GM18519 (cell line): ENCODE measurements around the gene UCP3.
"Not testable (repeated sequence)": the region's sequence is repeated elsewhere in the genome, so short reads cannot be mapped to it uniquely, and the experiment has no call there.

Experiments used
- ATAC-seq: cut with Tn5 transposase; IDR thresholded peaks from one replicate; pipeline ENCODE4 v1.9.1; 2021; ENCODE audit warnings: mild to moderate bottlenecking, moderate library complexity; ENCODE audit not compliant: unreplicated experiment, low FRiP score

UCP3 gene

DNA sequence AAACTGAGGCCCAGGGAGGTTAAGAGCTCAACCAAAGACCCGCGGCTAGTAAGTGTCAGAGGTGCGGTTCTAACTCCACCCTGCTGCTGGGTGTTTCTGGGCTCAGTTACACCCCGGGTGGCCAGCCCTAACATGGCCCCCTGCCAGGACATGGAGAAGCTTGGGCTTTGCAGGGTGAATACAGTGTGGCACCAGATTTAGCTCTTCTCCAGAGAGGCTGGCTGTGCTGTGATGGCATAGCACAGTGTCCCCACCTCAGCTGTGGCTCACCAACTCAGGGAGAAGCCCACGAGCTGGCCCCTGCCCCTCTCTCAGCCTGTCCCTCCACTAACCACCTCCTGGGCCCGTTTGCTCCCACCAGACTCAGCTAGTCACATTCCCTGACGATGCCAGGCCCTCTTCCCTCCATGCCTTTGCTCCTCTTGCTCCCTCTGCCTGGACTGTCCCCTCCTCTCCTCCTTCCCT lies 7.0 kb downstream of the UCP3 start:
- no peak for ATAC-seq

DNA sequence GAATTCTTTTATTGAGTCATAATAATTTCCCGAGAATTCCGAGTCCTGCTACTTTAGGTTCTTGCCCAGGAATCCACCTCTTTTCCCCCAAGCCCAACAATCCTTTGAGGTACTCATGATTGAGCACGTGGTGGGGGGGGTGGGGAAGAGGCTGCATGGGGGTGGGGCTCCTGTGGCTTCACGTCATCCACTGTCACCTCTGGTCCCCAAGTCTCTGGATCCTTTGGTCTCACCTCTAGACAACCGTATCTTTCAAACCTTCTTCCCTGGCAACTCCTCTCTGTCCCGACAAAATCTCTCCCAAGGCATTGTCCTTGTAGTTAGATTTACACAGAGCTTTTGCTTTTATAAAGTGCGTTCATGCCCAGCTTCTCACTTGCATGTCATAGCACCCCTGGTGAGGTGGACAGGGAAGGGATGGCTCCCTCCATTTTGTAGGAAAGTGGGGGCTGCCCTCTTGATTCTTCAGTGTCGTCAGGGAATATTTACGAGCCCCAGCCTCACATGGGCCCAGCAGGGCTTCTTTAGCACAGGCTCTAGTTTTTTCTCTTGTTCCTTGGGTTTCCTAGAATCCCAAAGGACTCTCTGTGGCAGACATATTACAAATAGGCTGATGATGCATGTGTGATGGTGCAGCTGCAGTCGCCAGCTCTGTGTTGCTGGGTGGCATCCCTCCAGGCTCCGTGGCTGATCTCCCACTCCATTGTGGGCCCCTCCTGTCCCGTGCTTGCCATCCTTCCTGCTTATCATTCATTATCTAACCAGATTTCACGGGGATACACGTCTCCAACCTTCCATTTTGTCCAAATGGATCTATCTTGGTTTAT lies 8.4 kb downstream of the UCP3 start:
- no peak for ATAC-seq

DNA sequence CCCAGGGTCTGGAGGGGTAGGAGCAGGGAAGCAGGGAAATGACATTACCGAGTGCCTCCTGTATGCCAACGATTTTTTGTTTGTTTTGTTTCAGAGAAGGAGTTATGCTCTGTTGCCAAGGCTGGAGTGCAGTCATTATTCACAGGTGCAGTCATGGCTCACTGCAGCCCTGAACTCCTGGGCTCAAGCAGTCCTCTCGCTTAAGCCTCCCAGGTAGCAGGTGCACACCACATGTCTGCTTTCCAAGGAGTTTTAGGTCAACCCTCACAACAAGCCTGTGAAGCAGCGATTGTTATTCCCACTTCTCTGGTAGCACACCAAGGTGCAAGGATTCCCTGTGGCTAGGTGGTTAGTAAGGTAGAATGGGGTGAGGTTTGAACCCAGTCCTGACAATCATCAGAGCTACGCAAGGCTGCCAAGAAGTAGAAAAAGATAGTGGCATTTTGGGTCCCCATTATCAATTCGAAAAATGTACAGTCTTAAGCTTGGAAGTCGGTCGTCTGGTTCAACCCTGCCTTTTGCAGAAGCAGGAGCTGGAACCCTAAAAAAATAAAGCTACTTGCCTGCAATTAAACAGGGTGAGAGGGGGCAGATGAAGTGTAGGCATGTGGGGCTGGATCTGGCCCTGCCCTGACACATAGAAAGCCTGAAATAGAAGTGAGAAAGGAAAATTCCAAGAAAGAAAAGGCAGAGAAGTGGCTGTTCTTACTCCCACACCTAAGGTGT lies 9.1 kb downstream of the UCP3 start:
- ATAC-seq: no peak

DNA sequence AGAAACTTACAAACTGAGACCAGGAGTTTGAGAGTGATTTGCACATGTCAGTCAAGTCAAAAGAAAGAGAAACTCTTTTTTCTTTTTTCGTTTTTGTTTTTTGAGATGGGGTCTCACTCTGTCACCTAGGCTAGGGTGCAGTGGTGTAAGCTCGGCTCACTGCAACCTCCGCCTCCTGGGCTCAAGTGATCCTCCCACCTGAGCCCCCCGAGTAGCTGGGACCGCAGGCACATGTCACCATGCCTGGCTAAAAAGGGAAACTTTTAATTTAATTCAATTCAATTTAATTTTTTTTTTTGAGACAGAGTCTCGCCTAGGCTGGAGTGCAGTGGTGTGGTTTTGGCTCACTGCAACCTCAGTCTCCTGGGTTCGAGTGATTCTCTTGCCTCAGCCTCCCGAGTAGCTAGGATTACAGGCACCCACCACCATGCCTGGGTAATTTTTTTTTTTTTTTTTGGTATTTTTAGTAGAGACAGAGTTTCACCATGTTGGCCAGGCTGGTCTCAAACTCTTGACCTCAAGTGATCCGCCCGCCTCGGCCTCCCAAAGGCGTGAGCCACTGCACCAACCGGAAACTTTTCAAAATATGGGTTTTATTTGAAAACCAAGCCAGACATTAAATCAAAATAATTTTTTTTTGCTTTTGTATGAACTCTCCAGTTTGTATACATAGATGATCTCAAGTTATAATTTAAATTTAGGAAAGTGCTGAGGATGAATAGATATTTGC lies 9.9 kb downstream of the UCP3 start:
- ATAC-seq: no peak

DNA sequence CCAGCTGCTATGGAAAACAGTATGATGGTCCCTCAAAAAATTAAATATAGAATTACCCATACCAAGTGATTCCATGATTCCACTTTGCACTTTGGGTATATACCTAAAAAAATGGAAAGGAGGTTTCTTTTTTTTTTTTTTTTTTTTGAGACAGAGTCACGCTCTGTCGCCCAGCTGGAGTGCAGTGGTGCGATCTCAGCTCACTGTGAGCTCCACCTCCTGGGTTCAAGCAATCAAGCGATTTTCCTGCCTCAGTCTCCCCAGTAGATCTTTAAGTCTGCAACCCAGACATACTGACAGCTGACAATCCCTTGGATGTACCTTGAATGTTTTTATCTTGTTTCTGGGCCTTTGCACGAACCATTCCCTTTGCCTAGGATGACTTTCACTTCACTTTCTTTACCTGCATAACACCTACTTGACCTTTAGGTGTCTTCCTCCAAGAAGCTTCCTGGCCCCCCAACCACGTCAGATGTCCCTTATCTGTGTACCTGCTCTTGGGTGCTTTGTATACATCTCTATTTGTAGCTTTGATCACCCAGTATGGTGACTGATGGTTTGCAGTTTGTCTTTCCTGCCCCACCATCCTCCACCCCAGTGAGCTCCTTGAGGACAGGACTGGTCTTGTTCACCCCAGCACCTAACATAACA lies 11.6 kb downstream of the UCP3 start:
- no peak for ATAC-seq

DNA sequence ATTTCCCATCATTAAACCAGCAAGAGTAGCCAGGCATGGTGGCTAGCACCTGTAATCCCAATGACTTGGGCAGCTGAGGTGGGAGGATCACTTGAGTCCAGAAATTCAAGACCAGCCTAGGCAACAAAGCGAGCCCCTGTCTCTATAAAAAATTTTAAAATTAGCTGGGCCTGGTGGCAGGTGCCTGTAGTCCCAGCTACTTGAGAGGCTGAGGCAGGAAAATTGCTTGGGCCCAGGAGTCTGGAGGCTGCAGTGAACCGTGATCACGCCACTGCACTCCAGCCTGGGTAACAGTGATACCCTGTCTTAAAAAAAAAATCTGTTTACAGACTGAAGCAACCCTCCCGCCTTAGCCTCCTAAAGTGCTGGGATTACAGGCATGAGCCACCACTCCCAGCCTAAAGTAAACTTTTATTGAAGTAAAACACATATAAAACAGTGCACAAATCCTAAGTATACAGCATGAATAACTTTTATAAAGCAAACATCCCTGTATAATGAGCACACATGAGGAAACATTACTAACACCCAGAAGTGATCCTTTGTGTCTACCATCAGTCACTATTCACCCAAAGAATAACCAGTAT lies 12.6 kb downstream of the UCP3 start:
- ATAC-seq: no peak

DNA sequence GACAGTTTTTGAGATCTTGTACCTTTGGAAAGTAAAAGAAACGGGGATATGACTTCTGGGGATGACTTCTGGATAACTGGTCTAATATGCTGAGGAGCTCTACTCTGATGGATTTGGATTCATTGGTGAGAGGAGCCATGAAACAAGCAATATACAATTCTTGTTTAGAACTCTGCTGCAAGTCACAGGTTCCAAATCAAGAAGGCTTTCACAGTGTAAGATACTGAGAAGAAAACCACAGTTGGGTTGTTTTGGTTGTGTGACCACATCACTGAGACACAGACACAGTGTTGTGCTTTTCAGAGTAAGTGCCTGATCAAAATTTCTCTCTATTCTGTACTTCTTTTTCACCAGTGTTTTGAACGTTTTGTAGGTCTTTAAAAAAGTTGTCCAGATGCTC lies 13.2 kb downstream of the UCP3 start:
- ATAC-seq: no peak

DNA sequence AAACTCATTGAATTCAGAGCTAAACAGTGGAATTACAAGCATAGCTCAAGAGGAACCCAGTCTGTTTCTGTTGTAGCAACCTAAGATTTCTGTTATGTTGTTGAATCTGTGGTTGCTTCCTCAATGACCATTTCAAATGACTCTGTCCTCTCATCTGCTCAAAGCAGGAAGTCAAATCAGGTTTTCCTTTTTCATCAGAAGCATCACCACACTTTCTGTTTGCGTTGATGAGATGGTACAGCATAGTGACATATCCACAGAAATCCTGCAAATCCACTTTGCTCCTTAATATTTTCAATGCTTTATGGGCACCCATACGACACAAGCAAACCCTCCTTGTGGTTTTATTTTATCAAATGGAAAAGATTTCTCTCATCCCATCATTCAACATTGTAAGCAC lies 13.6 kb downstream of the UCP3 start:
- ATAC-seq: no peak

DNA sequence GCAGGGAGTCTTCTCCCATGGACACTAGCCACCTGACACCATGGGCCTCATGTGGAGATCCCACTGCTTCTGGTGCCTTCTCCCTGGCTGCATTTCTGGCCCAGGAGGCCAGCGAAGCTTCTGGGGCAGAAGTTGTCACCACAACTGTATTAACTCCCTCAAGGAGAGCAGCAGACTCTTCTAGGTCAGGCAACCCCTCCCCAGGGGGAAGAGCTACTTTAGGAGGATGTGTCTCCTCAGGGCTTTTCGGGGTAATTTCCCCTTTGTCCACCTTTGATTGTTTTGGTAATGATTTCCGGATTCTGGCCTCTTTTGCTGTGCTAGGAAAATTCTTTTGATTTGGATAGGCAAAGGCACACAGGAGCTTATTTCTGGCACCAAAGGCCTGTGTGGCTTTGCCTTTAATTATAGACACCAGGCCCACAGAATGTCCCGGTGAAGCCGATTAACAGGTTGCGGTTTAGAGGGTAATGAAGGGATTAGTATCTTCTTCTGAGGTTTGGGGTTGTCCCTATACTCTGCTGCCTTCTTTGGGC lies 17.3 kb downstream of the UCP3 start:
- ATAC-seq: no peak

DNA sequence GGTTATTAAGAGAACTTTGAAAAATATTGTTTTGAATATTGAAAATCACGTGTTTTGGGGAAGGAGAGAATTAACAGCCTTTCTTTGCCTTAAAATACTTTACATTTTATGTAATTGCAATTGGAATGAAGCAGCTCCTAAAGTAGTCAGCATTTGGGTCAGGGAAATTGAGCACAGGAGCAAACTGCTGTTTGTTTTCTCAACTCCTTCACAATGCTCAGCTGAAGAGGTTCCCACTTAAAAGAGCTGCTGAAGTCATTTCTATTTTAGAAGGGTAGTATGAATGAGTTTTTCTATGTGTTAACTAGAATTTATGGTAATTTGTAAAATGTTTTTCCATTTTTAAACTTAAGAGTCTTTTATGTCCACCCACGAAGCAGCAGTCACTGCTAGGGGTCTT lies 18.2 kb downstream of the UCP3 start:
- ATAC-seq: no peak

DNA sequence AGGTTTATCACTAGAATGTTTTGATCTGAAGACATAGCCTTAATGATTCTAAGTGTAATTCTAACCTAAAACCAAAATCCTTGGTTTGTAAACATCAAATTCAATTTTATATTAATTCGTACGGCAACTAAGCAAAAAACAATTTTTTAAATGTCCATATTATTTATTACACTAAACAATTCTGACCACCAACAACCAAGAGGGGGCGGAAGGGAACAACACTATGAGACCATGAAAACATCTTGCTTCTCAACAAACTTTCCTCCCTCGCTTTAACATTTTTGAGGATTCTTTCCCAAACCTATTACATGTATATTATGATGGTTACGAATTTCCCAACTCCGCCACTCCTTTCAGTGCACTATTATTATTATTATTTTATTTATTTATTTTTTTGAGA lies 19.7 kb downstream of the UCP3 start:
- ATAC-seq: no peak

DNA sequence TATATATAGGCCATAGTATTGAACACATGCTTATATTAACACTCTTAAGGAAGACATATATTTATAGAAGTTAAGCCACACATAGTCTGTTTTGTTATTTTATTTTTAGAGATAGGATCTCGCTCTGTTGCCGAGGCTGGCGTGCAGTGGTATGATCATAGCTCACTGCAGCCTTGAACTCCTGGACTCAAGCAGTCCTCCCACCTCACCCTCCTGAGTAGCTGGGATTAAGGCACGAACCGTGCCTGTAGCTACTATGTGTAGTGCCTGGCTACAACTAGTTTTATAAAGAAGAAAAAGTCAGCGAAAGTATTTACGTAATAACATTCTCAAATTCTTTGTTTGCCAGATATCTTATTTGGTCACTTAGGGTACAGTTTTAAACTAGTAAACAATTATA lies 20.7 kb downstream of the UCP3 start:
- no peak for ATAC-seq

DNA sequence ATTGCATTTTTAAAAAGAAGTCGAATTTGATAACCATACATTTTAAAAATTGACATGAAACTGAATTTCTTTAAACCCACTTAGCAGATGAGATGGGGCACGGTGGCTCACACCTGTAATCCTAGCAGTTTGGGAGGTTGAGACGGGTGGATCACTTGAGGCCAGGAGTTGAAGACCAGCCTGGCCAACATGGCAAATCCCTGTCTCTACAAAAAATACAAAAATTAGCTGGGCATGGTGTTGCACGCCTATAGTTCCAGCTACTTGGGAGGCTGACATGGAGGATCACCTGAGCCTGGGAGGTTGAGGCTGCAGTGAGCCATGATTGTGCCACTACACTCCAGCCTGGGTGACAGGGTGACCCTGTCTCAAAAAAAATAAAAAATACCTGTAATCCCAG lies 23.2 kb downstream of the UCP3 start:
- not testable (repeated sequence) for ATAC-seq

DNA sequence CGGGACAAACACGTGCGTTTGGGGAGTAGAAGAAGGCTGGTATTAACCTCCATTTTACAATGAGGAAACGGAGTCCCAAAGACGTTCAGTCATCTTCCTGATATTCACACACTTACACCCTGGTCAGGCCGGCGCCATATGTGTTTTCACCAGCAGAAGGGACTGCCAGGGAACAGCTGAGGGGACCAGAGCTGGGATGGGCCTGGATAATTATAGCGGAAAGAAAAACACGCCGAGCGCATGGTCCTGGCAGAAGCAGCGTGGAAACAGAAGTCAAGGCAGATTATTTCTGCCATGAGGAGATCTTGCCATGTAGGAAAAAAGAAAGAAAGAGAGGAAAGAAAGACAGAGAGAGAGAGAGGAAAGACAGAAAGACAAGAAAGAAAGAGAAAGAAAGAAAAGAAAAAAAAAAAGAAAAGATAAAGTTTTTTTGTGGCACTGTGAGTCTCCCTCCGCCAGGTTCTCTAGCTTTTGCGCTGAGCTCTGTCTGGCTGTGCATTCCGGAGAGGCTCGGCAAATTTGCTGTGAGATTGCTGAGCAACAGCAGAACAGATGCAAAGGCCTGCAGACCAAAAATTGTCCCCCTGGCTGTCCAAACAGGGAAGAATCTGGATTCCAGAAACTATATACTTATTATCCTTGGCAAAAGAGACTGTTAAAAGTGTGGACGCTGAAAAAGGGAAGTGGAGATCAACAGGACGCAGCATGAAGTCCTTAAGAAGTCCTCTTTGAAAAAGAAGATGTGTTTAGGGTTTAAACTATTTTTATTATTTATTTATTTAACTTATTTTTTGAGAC lies 24.9 kb downstream of the UCP3 start:
- ATAC-seq: no peak

DNA sequence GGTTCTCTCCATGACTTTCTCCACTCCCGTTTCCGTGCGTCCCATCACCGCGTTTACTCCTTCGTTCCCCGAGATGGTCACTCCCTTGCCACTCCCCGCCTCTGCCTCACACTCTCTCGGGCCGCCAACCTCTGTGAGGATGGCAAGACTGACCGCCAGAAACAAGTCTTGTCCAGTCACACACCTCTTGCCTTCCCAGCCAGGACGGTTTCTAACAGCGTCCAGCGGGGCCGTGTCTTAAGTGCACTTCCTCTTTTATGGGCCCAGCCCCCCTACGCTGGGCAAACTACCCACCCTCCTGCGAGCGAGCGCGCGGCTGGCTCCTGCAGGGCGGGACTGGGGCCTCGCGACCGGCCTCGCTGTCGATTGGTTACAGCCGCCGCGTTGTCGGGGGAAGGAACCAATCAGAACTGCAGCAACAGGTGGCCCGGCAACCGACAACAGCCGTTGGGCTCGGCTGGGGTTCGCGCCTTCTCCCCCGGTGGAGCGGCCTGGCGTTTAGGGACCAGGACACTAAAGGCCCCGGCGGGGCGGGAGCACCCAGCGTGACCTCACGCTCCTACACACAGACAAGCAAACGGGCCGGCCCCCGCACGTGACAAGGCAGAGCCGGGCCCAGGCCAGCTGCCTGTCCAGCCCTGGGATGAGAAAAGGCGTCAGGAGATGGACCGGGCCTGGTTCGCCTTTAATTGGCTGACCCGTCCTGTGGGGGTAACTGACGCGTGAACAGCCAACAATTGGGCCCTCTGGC lies 25.7 kb downstream of the UCP3 start:
- ATAC-seq: peak; percentile 68

DNA sequence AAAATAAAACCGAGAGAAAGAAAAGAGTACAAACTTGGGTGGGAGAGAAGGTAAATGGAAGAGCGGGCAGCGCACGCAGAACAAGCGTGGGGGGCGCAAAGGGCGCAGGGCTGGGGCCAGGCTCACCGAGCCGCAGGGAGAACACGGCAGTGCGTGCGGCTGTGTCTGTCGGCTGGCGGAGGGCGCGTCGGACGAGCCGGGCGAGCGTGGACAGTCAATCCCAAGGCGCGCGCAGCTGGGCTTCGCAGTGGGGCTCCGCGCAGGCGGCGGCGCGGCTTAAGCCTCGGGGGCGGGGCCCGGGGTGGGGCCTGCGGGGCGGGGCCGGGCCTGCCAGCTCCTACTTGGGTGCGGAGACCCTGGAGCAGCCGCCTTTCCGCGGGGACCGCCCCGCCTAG lies 26.3 kb downstream of the UCP3 start, which contains the start of gene UCP2:
Gene UCP2 (minus strand): TSS at position 249 of the 395 bp plus-strand sequence. CDS start 4,465 bp downstream, outside the sequence.
- ATAC-seq: peak; percentile 10

DNA sequence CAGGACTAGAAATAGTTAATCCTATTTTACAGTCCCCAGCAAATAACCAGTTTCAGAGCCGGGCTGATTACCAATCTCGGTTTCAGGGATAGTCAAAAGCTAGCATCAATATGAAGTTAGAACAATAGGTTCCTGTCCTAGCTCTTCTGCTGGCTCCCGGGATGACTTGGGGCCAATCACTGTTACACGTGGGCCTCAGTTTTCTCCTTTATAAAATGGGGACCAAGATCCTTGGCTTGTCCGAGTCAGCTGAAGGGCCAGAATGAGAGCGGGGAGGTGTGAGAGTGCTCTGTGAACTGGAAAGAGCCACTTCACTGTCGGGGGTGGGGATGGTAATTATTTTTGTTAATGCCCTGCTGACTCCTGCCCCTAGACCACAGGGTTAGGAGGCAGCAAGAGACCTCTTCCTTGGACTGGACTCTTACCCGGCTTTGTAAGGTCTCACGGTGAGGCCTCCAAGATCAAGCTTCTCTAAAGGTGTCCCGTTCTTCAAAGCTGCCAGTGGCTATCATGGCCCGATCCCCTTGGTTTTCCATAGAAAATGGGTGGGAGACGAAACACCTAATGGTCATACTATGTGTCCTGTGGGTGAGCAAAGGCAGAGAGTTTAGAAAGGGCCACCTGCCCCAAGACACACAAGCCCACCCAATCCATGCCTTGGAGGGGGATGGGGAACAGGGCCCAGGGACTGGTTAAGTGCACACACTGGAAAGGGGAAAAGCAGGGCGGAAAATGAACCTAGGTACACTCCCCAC lies 27.7 kb downstream of the UCP3 start:
- no peak for ATAC-seq
